Hematopoietic multipotent progenitor cell treated with erythropoietin and hydrocortisone succinate and interleukin-3 and kit ligand, for 15 days (in vitro differentiated cells): ENCODE results near the gene NOXA1.
"Not testable (repeated sequence)": the region's sequence is repeated elsewhere in the genome, so short reads cannot be mapped to it uniquely, and the experiment has no call there.

ENCODE experiments used
- DNase-seq: peaks from one replicate; pipeline ENCODE4 v3.0.0-alpha.2; 2015; ENCODE audit warnings: low spot score

NOXA1 gene

GRCh38 chr9:137406085-137406760 lies 17.0 kb upstream of the NOXA1 start:
- no peak for DNase-seq

- DNase-seq = no peak
Measured at GRCh38 chr9:137406876-137407589, 16.2 kb upstream of the NOXA1 start.

DNA sequence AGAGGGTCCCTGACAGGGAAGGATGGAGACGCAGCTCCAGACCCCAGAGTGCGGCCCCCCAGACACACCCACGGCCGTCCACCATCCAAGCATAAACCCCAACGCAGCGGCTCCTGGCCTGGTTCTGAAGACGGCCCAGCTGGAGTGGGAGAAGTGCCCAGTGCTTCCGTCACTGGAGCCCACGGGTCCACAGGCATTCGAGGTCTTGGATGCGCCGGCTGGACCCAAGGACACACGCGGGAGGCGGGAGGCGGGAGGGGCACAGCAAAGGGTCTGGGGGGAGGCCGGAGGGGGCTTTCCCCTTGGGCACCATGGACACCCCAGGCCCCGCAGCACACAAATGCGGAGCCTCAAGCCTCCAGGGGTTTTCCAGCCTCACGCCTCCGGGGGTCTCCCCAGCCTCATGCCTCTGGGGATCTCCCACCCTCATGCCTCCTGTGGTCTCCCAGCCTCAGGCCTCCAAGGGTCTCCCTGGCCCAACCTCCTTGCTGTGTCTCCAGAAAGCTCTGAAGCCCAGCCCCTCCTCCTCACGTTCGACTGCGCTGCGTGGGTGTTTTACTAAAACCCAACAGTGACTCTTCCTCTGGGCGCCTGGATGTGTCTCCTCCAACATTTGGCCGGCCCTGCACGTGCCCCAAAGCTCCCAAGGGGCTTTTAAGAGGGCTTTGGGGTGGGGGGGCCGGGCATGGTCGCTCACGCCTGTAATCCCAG lies 15.4 kb upstream of the NOXA1 start:
- no peak for DNase-seq

GRCh38 chr9:137408651-137409405 lies 14.4 kb upstream of the NOXA1 start:
- DNase-seq = no peak

DNA sequence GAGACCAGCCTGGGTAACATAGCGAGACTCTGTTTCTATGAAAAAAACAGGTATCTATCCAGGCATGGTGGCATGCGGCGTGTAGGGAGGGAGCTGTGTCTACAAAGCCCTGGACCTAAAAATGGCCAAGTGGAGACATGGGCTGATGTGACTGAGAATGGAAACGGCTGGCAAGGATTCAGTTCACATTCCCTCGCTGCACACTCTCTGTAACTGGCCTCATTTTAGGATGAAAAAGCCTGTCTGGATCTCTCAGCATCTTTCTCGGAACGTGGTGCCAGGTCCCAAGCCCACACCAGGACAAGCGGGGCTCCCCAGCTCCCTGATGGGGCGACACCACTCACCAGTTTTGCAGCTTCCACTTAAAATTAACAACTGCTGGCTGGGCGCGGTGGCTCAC lies 13.7 kb upstream of the NOXA1 start:
- no peak for DNase-seq

DNA sequence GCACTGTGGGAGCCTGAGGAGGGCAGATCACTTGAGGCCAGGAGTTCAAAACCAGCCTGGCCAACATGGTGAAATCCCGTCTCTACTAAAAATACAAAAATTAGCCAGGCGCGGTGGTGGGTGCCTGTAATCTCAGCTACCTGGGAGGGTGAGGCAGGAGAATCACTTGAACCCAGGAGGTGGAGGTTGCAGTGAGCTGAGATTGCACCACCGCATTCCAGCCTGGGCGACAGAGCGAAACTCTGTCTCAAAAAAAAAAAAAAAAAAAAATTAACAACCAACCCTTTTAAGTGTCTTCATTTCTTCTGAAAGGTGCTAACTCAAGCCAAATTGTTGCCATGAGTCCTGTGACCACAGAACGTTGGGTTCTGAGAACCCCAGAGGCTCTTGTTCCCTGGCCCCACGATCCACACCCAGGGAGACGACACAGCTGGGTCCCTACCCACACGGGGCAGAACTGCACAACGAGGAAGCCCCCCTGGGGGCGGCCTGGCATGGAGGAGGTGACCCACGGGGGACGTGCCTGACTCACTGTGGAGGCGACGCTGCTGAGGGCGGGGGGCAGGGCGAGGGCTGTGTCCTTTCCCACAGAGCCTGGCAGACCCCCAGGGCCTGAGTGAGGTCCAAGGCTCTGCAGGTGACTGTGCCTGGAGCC lies 12.8 kb upstream of the NOXA1 start:
- DNase-seq = not testable (repeated sequence)

DNA sequence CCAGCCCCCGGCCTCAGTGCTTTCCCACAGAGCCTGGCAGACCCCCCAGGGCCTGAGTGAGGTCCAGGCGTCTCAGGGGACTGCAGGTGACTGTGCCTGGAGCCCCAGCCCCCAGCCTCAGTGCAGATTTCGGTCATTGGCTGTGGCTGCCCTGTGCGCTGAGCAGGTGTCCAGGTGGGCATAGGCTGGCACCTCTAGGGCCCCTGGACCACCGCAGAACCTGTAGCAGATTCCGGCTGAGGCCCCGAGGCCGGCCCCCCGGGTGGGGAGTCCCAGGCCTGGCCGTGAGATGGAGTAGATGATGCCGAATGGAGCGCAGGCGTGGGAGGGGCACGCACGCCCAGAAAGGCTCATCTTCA lies 12.3 kb upstream of the NOXA1 start:
- DNase-seq = no peak

DNA sequence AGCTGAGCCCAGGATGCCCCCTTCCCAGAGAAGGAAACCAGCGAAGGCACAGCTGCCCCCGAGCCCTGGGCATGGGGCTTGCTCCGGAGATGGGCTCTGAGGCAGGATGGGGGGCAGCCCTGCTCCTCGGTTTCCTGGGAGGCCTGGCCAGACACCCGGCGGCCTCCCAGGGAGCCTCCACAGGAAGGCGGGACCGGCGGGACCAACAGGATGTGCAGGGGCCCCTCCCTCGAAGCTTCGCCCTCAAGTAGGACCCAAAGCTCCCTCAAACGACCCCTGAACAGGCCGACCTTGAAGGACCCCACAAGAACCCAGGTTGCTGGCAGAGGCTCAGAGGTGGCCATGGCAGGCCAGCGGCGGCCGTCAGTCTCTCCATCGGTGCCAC lies 11.9 kb upstream of the NOXA1 start:
- no peak for DNase-seq

DNA sequence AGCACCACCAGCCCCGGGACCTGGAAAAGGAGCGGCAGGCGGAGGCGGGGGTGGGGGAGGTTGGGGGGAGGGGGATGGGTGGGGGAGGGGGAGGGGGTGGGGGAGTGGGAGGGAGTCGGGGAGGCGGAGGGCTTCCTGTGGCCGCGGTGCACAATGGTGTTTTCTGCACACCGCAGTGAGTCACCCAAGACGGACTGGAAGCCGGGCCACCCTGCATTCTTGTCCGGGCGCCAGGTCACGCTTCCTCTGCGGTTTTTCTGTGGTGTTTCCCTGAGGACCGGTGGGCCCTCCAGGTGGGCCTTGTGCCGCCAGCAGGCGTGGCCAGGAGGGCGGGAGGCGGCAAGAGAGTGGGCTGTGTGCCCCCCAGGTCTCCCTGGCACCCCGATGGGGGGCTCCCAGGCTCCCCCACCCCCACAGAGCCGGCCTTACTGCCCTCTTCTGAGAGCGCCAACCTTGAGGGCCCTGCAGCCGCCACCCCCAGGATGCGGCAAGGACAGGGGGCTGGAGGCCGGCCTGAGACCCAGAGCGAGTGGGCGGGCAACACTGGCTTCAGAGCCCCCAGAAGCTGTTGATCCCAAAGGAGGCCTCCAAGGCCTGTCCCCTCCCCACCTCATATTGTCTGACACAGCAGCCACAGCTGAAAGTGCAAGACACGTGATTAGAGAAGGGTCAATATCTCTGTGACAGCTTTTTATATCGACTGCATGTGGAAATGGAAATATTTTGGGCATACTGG lies 11.4 kb upstream of the NOXA1 start:
- no peak for DNase-seq

DNA sequence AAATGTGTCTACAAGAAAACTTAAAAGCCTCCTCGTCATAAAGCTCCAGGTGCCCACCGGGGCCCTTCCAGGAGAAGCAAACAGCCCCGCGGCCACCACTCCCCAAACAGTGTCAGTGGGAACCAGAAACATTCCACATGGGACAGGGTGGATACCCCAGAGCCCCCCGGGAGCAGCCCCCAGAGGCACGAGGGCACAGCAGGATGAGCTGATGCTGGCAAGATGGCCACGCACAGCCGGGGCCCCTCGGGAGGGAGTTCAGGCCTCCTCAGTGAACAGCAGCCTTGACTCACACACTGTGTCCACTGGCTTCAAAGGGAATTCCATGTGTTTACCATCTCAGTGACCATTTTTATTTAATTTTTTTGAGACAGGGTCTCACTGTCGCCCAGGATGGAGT lies 10.8 kb upstream of the NOXA1 start:
- no peak for DNase-seq

- no peak for DNase-seq
Measured at GRCh38 chr9:137415451-137415850, 7.7 kb upstream of the NOXA1 start.

DNA sequence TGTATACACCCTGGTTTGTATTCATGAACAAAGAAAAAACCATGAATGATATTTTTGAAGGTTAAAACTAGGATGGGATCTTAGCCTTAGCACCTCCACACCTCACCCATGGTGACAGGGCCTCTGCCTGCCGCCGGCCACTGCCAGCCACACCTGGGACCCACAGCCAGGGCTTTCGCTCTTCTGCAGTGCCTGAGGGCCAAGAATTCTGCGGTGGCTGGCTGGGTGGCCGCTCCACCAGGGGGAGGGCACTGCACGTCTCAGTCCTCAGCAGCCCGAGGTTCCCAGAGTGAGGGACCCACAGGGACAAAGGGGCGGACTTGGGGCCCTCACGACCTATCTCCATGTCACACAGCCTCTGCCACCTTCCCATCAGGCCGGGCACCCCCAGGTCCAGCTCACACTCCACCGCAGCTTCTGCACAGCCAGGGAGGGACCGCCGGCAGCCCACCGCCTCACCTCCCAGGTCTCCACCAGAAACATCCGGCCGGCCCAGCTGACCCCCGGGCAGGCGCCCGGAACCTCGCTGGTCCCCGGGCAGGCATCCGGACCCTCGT lies 7.1 kb upstream of the NOXA1 start:
- no peak for DNase-seq

DNA sequence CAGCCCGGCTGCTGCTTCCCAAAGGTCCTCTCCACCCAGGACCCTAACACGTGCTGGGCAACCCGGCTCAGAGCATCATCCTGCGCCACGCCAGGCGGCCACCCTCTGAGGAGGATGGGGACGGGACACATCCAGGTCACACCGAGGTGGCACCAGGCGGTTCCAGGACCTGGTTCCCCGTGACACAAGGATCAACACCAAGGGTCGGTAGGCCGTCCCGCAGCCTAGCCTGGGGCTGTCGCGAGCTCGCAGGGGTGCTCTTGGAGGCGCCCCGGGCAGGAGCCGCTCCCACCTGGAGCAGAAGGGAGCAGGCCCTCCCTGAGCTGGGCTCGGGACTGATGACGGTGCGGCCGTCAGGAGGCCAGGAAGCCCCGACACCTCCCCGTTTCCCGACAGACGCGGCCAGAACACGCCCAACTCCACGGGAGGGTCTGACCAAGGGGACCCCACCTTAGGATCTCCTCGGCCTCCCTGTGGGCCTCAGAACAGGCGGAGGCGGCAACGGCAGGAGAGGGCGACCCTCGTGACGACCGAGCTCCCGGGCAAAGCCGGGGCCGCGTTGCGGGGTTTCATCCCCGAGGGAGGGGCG lies 6.5 kb upstream of the NOXA1 start:
- no peak for DNase-seq

DNA sequence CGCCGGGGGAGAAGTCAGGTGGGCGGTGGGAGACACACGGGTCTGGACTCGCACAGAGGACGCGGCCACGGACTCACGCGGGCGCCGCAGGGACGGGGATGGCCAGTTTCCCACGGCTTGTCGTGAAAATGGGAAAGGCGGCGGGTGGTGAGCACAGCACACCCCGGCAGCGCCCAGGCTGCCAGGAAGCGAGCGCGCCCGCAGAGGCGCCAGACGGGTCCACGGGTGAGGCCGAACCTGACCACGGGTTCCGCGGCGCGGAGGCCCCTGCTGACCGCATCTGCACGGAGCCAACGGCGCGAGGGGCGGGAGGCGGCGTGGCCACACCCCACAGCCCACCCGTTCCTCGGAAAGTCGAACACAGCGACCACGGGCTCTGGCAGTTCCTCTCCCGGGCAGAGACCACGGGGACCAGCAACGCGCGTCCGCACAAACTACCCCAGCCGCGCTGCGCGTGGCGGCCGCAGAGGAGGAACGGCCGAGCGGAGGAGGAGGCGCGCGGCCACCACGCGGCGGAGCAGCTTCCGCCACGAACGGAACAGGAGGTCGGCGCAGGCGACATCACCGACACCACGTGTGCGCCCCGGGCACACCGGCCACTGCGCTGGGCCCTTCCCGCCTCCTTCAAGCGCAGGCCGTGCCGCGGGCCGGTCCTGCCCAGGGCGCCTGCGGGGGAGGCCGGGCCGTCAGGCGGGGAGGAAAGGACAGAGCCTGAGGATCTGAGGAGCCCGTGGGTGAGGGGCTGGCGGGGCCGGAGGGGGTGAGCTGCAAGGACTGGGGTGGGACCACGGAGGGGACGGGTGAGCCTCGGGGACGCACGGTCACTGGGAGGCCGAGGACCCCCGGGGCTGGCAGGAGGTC lies 5.8 kb upstream of the NOXA1 start:
- no peak for DNase-seq

GRCh38 chr9:137421838-137422603 lies 1.2 kb upstream of the NOXA1 start:
- peak; percentile 6 for DNase-seq

DNA sequence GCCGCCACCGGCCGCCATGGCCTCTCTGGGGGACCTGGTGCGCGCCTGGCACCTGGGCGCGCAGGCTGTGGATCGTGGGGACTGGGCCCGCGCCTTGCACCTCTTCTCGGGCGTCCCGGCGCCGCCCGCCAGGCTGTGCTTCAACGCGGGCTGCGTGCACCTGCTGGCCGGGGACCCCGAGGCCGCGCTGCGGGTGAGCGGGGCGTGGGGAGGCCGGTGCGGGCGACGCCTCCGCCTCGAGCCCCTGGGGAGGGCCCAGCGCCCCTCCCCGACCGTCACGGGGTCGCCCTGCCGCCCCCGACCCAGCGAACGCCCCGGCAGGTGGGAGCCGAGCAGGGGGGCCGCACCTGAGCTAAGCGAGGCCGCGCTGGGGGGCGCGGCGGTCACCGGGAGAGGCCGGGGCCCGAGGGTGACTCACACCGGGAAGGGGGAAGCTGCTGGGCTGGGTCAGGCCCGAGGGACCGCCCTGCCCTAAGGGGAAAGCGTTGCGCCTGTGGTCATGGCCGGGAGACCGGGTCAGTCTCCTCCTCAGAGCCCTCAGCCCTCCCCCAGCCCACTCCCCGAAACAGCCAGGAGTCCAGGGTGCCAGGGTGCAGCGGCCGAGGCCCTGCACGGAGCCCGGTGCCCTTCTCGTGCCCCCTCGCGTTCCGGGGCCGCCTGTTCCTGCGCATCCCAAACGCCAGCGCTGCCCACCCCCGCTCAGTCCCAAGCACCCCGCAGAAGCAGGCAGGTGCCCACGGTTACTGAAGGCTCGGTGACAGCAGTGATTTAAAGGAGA lies 510 bp downstream of the NOXA1 start:
- no peak for DNase-seq

DNA sequence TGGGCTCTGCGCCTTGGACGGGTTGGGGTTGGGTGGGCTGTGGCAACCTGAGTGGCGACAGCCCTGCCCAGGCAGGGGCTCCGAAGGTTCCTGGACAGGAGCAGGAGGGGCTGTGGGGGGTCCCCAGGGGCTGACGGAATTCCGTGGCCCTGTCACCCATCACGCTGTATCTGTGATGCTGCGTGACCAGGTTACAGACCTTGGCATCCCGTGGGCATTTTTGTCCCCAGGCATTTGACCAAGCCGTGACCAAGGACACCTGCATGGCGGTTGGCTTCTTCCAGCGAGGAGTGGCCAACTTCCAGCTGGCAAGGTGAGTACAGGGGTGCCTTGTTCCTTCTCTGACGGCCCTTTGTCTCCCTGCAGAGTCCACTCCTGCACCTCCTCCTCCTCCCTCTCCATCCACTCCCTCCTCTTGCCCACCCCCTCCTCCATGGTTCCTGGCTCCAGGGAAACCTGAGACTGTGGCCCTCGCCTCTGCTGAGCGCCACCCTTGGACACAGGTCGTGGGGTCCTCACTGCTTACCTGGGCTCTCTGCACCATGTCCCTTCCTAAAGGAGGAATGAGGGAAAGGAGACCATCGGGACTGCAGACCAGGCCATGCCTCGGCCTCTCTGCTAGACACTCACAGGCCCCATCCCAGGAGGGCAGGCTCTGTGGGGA lies 3.0 kb downstream of the NOXA1 start:
- no peak for DNase-seq
